DMS 273 (cell line): ENCODE measurements around the gene UMODL1.

Experiments used
- DNase-seq: peaks from one replicate; lab custom pipeline; 2025; ENCODE audit not compliant: unreplicated experiment; lab: John Stamatoyannopoulos, UW

The UMODL1 gene

GRCh38 chr21:42094811-42095210 is 23.7 kb downstream of the UMODL1 start:
- peak; percentile 57 for DNase-seq

GRCh38 chr21:42095581-42095980 is 24.5 kb downstream of the UMODL1 start:
- no peak for DNase-seq

- peak; percentile 50 for DNase-seq
Measured at GRCh38 chr21:42096566-42096965, 25.4 kb downstream of the UMODL1 start.

GRCh38 chr21:42097274-42097673 is 26.2 kb downstream of the UMODL1 start:
- peak; percentile 43 for DNase-seq

- peak; percentile 61 for DNase-seq
Measured at GRCh38 chr21:42097860-42098454, 26.8 kb downstream of the UMODL1 start.

- DNase-seq = no peak
Measured at GRCh38 chr21:42098957-42099505, 27.9 kb downstream of the UMODL1 start.

GRCh38 chr21:42101246-42101645 is 30.1 kb downstream of the UMODL1 start:
- no peak for DNase-seq

- no peak for DNase-seq
Measured at GRCh38 chr21:42102076-42102475, 31.0 kb downstream of the UMODL1 start.

GRCh38 chr21:42102526-42102925 is 31.4 kb downstream of the UMODL1 start:
- no peak for DNase-seq

GRCh38 chr21:42102991-42103390 is 31.9 kb downstream of the UMODL1 start:
- DNase-seq = no peak

- no peak for DNase-seq
Measured at GRCh38 chr21:42103843-42104242, 32.7 kb downstream of the UMODL1 start.

GRCh38 chr21:42105476-42106315 is 34.6 kb downstream of the UMODL1 start:
- no peak for DNase-seq

- no peak for DNase-seq
Measured at GRCh38 chr21:42106425-42106824, 35.3 kb downstream of the UMODL1 start.

- DNase-seq = no peak
Measured at GRCh38 chr21:42107177-42107880, 36.2 kb downstream of the UMODL1 start.

GRCh38 chr21:42107881-42108553 is 36.9 kb downstream of the UMODL1 start:
- DNase-seq = peak; percentile 82

- no peak for DNase-seq
Measured at GRCh38 chr21:42108554-42109340, 37.6 kb downstream of the UMODL1 start.

GRCh38 chr21:42109473-42109872 is 38.4 kb downstream of the UMODL1 start:
- no peak for DNase-seq

- DNase-seq = no peak
Measured at GRCh38 chr21:42109873-42110525, 38.9 kb downstream of the UMODL1 start.

- no peak for DNase-seq
Measured at GRCh38 chr21:42110691-42111469, 39.8 kb downstream of the UMODL1 start.
